MCF 10A (cell line): ENCODE data around the gene COPZ2. TPM values are rescaled to one million over a fixed set of nuclear protein-coding genes. Genes with fewer than 3 reads are reported as not detected.

ENCODE experiments used
- BruUV-seq: library from RNA; stranded (reverse); fragments of 400-500 nt; replicated peaks from 2 replicates; lab custom pipeline; 2021; lab: Mats Ljungman, UMichigan
- CTCF ChIA-PET: fragments of 300-600 bp; sonication (Branson Sonifier 250); formaldehyde crosslinking; extraction: SDS; loops from one replicate; lab custom pipeline; 2021; ENCODE audit warnings: antibody characterized with exemption, inconsistent platforms; lab: Yijun Ruan, JAX
- POLR2A ChIA-PET: fragments of 300-600, 350-650 bp; sonication (Branson Sonifier 250); formaldehyde crosslinking; extraction: SDS; loops from one replicate; lab custom pipeline; 2020; ENCODE audit warnings: antibody characterized with exemption, inconsistent platforms; lab: Yijun Ruan, JAX
- DNase-seq: peaks from one replicate; pipeline ENCODE4 v3.0.0-alpha.2; 2018; ENCODE audit not compliant: unreplicated experiment
- H3K27ac Mint-ChIP-seq: one replicate; pipeline ENCODE4 v1.8.0; 2022; ENCODE audit warnings: mild to moderate bottlenecking, low read depth, mixed read lengths; ENCODE audit not compliant: unreplicated experiment
- H3K27me3 Mint-ChIP-seq: one replicate; pipeline ENCODE4 v1.8.0; 2022; ENCODE audit warnings: mixed read lengths; ENCODE audit not compliant: insufficient read depth, unreplicated experiment
- H3K36me3 Mint-ChIP-seq: one replicate; pipeline ENCODE4 v1.8.0; 2022; ENCODE audit warnings: mild to moderate bottlenecking, moderate library complexity, mixed read lengths; ENCODE audit not compliant: insufficient read depth, unreplicated experiment
- H3K4me1 Mint-ChIP-seq: one replicate; pipeline ENCODE4 v1.8.0; 2022; ENCODE audit warnings: mixed read lengths; ENCODE audit not compliant: insufficient read depth, unreplicated experiment
- H3K4me3 Mint-ChIP-seq: one replicate; pipeline ENCODE4 v1.8.0; 2022; ENCODE audit warnings: mild to moderate bottlenecking, moderate library complexity, mixed read lengths; ENCODE audit not compliant: unreplicated experiment
- H3K9me3 Mint-ChIP-seq: one replicate; pipeline ENCODE4 v1.8.0; 2022; ENCODE audit warnings: mixed read lengths; ENCODE audit not compliant: unreplicated experiment
- intact Hi-C: fragments of 100-400 bp; cut with micrococcal nuclease; formaldehyde crosslinking; loops from 2 replicates; pipeline ENCODE4 v1.14.1; 2022
- total RNA-seq: library from RNA; stranded (reverse); gene quantifications from 2 replicates; pipeline ENCODE4 v1.2.3, GENCODE V29; 2022
- TF ChIP-seq, protein P1 (sequence below): fragments of 200-600 bp; IDR thresholded peaks from one replicate; pipeline ENCODE4 v1.8.0; 2022; ENCODE audit warnings: antibody characterized with exemption, mild to moderate bottlenecking; ENCODE audit not compliant: unreplicated experiment

The COPZ2 gene
- total RNA-seq, 1 experiment from 2014 or later, result not detected

DNA sequence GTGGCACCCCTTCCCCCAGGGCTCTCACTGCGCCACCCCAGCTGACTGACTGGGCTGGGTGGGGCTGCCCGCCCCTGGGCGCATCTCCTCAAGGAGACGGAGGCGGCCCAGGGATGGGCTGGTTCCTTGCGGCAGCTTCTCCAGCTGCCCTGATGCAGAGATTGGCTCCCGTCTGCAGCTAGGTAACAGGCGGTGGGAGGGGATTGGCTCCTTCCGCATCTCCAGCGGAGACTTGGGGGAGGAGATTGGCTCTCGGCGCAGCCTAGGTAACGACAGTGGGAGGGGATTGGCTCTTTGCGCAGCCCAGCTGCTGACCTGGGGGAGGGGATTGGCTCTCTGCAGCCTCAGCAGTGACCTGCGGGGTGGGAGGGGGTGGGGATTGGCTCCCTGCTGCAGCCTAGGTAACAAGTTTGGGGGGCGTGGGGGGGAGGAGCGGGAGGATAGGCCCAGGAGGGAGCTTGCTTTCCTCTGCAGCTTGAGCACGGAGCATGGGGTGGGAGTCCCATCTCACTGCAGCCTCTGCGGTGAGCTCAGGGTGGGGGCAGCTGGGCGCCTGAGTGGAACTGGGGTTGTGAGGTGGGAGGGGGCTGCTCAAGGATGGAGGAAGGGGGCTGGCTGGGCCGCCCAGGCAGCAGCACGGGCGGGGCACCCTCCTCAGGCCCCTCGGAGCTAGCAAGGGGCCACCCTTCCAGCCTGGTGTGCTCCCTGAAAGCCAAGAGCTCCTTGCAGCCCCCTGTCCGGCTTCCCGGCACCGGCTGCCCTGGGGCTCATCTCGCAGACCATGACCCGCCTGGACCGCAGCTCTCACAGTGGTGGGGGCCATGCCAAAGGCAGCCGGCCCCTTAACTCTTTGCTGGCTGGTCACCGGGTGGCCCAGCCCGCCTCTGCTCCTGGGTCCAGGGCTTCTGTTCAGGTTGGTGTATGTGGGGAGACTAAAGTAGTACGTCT, 16.9 kb upstream of the COPZ2 start:
- Mint-ChIP-seq H3K4me3 (peak overlapping the region; percentile 91), H3K36me3 (peaks cover 89% of the 10 kb centered on the region), H3K27me3 (no peaks in the 10 kb centered on the region), H3K4me1 (peaks cover 67% of the 10 kb centered on the region), H3K27ac (peak overlapping the region; percentile 93), H3K9me3 (no peaks in the 10 kb centered on the region)
- intact Hi-C loops, result loop anchor here (2.0 kb wide), 1 partner anchor 46 kb away; the partner anchor contains the start of gene CBX1
- ChIA-PET CTCF (interaction anchor here (0.6 to 2.2 kb wide), 5 partner anchors 10 to 127 kb away, joined by 3 to 10 read pairs (median 3); no protein-coding TSS in a partner anchor), POLR2A (interaction anchor here (1.0 to 17.1 kb wide), 8 partner anchors 9 to 54 kb away, joined by 4 to 353 read pairs (median 8); partner anchors contain the start of gene SNX11)
- DNase-seq, result peak; percentile 76
- no TSS peak for BruUV-seq
- TF ChIP-seq, protein P1, sequence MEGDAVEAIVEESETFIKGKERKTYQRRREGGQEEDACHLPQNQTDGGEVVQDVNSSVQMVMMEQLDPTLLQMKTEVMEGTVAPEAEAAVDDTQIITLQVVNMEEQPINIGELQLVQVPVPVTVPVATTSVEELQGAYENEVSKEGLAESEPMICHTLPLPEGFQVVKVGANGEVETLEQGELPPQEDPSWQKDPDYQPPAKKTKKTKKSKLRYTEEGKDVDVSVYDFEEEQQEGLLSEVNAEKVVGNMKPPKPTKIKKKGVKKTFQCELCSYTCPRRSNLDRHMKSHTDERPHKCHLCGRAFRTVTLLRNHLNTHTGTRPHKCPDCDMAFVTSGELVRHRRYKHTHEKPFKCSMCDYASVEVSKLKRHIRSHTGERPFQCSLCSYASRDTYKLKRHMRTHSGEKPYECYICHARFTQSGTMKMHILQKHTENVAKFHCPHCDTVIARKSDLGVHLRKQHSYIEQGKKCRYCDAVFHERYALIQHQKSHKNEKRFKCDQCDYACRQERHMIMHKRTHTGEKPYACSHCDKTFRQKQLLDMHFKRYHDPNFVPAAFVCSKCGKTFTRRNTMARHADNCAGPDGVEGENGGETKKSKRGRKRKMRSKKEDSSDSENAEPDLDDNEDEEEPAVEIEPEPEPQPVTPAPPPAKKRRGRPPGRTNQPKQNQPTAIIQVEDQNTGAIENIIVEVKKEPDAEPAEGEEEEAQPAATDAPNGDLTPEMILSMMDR, result no peak

DNA sequence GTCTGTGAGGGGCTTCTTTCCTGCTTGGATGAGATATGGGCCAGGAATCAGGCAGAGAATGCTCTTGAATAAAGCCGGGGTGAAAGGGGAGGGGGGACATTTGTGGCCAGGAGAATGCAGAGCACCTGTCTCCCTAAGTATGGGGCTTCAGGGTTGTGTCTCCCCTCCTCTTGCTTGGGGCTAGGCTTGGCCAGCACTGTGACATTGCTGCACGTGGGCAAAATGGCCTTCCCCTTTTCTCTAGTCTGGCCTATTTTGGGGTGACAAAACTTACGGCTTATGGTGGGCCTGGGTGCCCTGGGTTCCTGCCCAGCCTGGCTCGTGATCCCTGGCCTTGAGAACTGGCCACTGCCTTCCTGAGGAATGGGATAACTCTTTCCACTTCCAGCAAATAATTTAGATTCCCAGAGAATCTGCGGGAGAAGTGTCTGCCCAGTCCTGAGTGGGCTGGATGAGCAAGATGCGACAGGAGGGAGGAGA, 16.2 kb upstream of the COPZ2 start:
- Mint-ChIP-seq H3K27me3 (no peaks in the 10 kb centered on the region), H3K9me3 (no peaks in the 10 kb centered on the region), H3K36me3 (peaks cover 82% of the 10 kb centered on the region), H3K4me1 (peaks cover 65% of the 10 kb centered on the region), H3K27ac (peak overlapping the region; percentile 31), H3K4me3 (peak overlapping the region; percentile 91)
- no peak for DNase-seq
- ChIA-PET CTCF (interaction anchor here (0.7 to 2.3 kb wide), 5 partner anchors 11 to 38 kb away, joined by 3 to 22 read pairs (median 3); no protein-coding TSS in a partner anchor), POLR2A (interaction anchor here (0.7 to 17.1 kb wide), 9 partner anchors 8 to 54 kb away, joined by 3 to 353 read pairs (median 9); partner anchors contain the start of gene SNX11)
- intact Hi-C loops, result loop anchor here (2.0 kb wide), 1 partner anchor 47 kb away; the partner anchor contains the start of gene CBX1
- BruUV-seq, result no TSS peak
- TF ChIP-seq, protein P1, result no peak

DNA sequence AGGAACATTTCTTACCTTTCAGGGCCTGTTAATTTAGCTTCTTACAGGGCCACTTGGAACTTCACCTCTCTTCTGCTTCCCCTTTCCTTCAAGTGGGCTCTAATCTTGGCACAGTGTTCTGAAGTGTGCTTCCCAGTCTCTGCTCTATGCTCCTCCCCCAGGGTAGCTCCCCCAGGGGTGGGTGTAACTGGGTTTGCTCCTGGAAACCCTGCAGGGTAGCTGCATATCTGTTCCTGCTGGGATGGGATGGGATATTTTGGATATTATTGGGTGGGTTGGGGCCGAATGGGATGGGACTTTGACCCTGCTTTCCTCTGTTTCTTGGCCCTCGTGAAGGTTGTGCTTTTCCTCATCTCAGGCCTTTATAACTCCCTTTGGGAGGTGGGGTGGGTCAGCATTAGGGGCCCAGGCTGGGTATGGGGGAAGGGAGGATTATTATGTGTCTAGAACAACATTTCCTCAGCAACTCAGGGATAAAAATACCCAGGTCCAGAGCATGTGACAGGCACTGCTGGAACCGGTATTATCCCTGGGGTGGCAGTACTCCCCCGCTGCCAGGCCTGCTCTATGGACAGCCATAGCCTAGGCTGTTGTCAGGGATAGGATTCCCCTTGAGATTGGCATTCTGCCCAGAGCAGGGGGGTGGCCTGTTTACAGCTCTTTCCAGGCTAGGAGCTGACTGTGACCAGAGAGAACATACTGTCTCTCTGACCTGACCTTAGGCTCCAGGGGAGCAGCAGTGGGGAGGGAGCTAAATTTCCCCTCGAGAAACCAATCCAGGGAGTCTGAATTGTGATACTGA, 15.6 kb upstream of the COPZ2 start:
- BruUV-seq, result no TSS peak
- Mint-ChIP-seq H3K4me1 (peaks cover 61% of the 10 kb centered on the region), H3K27ac (peak overlapping the region; percentile 100), H3K4me3 (peak overlapping the region; percentile 91), H3K9me3 (no peaks in the 10 kb centered on the region), H3K36me3 (peaks cover 79% of the 10 kb centered on the region), H3K27me3 (no peaks in the 10 kb centered on the region)
- intact Hi-C loops, result no loop called here
- ChIA-PET CTCF (interaction anchor here (0.7 to 2.3 kb wide), 5 partner anchors 12 to 39 kb away, joined by 3 to 22 read pairs (median 4); no protein-coding TSS in a partner anchor), POLR2A (interaction anchor here (0.7 to 17.1 kb wide), 9 partner anchors 9 to 55 kb away, joined by 3 to 353 read pairs (median 11); partner anchors contain the start of gene SNX11)
- TF ChIP-seq, protein P1, result no peak
- DNase-seq, result peak; percentile 57
